Sigmoid colon (tissue), 7 donors: ENCODE measurements around the gene PCYT2. TPM values are rescaled to one million over a fixed set of nuclear protein-coding genes. Genes with fewer than 3 reads are reported as not detected.

Experiments
- DNase-seq: peaks from one replicate; pipeline ENCODE4 v3.0.0-alpha.2; 2019
- H3K27ac ChIP-seq, 4 donors: fragments of 200-600 bp; sonication (generic); one replicate each; pipeline ENCODE4 v1.5.1; 2016 to 2019; ENCODE audit warnings: mild to moderate bottlenecking in 1 of 4
- H3K27me3 ChIP-seq, 3 donors: fragments of 200-600 bp; sonication (generic); one replicate each; pipeline ENCODE4 v1.5.1; 2019; ENCODE audit warnings: mild to moderate bottlenecking in 1 of 3
- H3K36me3 ChIP-seq, 4 donors: fragments of 200-600 bp; sonication (generic); one replicate each; pipeline ENCODE4 v1.5.1; 2016 to 2019
- H3K4me1 ChIP-seq, 4 donors: fragments of 200-600 bp; sonication (generic); one replicate each; pipeline ENCODE4 v1.5.1; 2017 to 2019
- H3K4me3 ChIP-seq, 4 donors: fragments of 200-600 bp; sonication (generic); one replicate each; pipeline ENCODE4 v1.5.1; 2017 to 2019; ENCODE audit warnings: mild to moderate bottlenecking in 2 of 4, moderate library complexity in 1 of 4
- H3K9me3 ChIP-seq, 4 donors: fragments of 200-600 bp in 3 of 4; sonication (generic) in 3 of 4; one replicate each; pipeline versions ENCODE4 v1.5.1 to v1.6.1; 2013 to 2019
- EP300 ChIP-seq, 4 donors: sonication (generic); formaldehyde crosslinking; IDR thresholded peaks; one replicate each; pipeline ENCODE4 v1.6.1; 2017; ENCODE audit warnings: antibody characterized with exemption in 4 of 4
- POLR2A ChIP-seq, 2 donors: fragments of 450-650 bp; IDR thresholded peaks; one replicate each; pipeline ENCODE4 v1.6.1; 2016; ENCODE audit warnings: antibody characterized with exemption in 2 of 2, mild to moderate bottlenecking in 2 of 2, moderate library complexity in 2 of 2
- POLR2AphosphoS5 ChIP-seq, 4 donors: sonication (generic); formaldehyde crosslinking; IDR thresholded peaks; one replicate each; pipeline ENCODE4 v1.6.1; 2017; ENCODE audit warnings: antibody characterized with exemption in 4 of 4
- WGBS, 2 donors: extraction: QIAGEN DNeasy Blood & Tissue Kit; methylation state at CpG; one replicate each; pipeline ENCODE4 v1.1.7; 2013; 5-methylcytosine and 5-hydroxymethylcytosine counted together
- intact Hi-C: fragments of 100-400 bp; cut with DNase I; formaldehyde crosslinking; loops from one replicate; pipeline ENCODE4 v1.15.1; 2023
- polyA plus RNA-seq, 3 donors: library from polyadenylated mRNA; stranded (reverse); fragments of 200-250 nt; gene quantifications; one replicate each; pipeline ENCODE4 v1.2.3, GENCODE V29; 2013
- total RNA-seq, 4 donors: library from RNA; depleted of rRNA; stranded (reverse); fragments of >200 nt; gene quantifications; one replicate each; pipeline ENCODE4 v1.1.0, GENCODE V29; 2016
- TF ChIP-seq, protein P1 (sequence below), 4 experiments: fragments of 450-650 bp in 3 of 4; fragments of 200-600 bp in 1 of 4; IDR thresholded peaks; one replicate each; pipeline ENCODE4 v1.5.1; 2016 to 2019; ENCODE audit warnings: antibody characterized with exemption in 4 of 4, mild to moderate bottlenecking in 3 of 4, moderate library complexity in 2 of 4
- donor health status: healthy with polysubstance abuse.
- donor health status: Bipolar disorder and iron deficiency.
- donor health status: healthy.

The PCYT2 gene
- total and polyA plus RNA-seq, 7 donors: 11.4 to 86.4 (median 23.5) TPM

- TF ChIP-seq POLR2A (IDR thresholded peaks at IDR 0.05): no peak
- TF ChIP-seq EP300 (IDR thresholded peaks at IDR 0.05): no peak
- TF ChIP-seq, protein P1, sequence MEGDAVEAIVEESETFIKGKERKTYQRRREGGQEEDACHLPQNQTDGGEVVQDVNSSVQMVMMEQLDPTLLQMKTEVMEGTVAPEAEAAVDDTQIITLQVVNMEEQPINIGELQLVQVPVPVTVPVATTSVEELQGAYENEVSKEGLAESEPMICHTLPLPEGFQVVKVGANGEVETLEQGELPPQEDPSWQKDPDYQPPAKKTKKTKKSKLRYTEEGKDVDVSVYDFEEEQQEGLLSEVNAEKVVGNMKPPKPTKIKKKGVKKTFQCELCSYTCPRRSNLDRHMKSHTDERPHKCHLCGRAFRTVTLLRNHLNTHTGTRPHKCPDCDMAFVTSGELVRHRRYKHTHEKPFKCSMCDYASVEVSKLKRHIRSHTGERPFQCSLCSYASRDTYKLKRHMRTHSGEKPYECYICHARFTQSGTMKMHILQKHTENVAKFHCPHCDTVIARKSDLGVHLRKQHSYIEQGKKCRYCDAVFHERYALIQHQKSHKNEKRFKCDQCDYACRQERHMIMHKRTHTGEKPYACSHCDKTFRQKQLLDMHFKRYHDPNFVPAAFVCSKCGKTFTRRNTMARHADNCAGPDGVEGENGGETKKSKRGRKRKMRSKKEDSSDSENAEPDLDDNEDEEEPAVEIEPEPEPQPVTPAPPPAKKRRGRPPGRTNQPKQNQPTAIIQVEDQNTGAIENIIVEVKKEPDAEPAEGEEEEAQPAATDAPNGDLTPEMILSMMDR (IDR thresholded peaks at IDR 0.05): no peak
- TF ChIP-seq POLR2AphosphoS5 (IDR thresholded peaks at IDR 0.05): no peak
- Histone ChIP-seq H3K9me3 (no peaks in the 10 kb centered on the region), H3K36me3 (peaks cover 29 to 94% (median 56%) of the 10 kb centered on the region in 4 donors), H3K27me3 (no peaks in the 10 kb centered on the region), H3K4me1 (peaks cover 0 to 6% (median 0%) of the 10 kb centered on the region in 4 donors), H3K27ac (no peak overlapping the region), H3K4me3 (no peak overlapping the region)
- intact Hi-C loops: no loop called here
- DNase-seq: no peak
- 96 to 97% methylated on average over 16 of the region's 16 CpGs for WGBS, 2 donors
Measured at GRCh38 chr17:81851423-81851822, 59.8 kb downstream of the PCYT2 start.

Other genes with a start within 250 kb of the PCYT2 start
- gene OXLD1, start 244.8 kb downstream of the PCYT2 start, total RNA-seq: 10 to 100 TPM; 14.4 to 36.2 (median 26.8) TPM
- gene OXLD1, start 244.8 kb downstream of the PCYT2 start, polyA plus RNA-seq: 10 to 100 TPM; 40.8 to 57.5 (median 54.1) TPM
- 10 to 100 TPM in 1 of 4 donors, 1 to 10 TPM in 3; 5.5 to 10.7 (median 9.0) TPM for gene CCDC137, start 244.7 kb downstream of the PCYT2 start, total RNA-seq
- 10 to 100 TPM in 2 of 3 donors, 1 to 10 TPM in 1; 9.0 to 31.1 (median 13.4) TPM for gene CCDC137, start 244.7 kb downstream of the PCYT2 start, polyA plus RNA-seq
- gene ARL16, start 227.6 kb downstream of the PCYT2 start, total RNA-seq: 10 to 100 TPM; 27.7 to 51.7 (median 47.7) TPM
- 10 to 100 TPM; 24.5 to 42.3 (median 36.6) TPM for gene ARL16, start 227.6 kb downstream of the PCYT2 start, polyA plus RNA-seq
- 100 to 1,000 TPM in 1 of 4 donors, 10 to 100 TPM in 3; 36.7 to 143 (median 42.5) TPM for gene HGS, start 227.4 kb downstream of the PCYT2 start, total RNA-seq
- gene HGS, start 227.4 kb downstream of the PCYT2 start, polyA plus RNA-seq: 100 to 1,000 TPM in 1 of 3 donors, 10 to 100 TPM in 2; 52.9 to 111 (median 87.7) TPM
- gene MRPL12, start 208.0 kb downstream of the PCYT2 start, total RNA-seq: 10 to 100 TPM; 31.0 to 56.4 (median 39.5) TPM
- gene MRPL12, start 208.0 kb downstream of the PCYT2 start, polyA plus RNA-seq: 100 to 1,000 TPM; 204 to 258 (median 237) TPM
- 1 to 10 TPM in 3 of 4 donors, under 1 TPM in 1; 0.99 to 7.1 (median 3.7) TPM for gene SLC25A10, start 199.1 kb downstream of the PCYT2 start, total RNA-seq
- gene SLC25A10, start 199.1 kb downstream of the PCYT2 start, polyA plus RNA-seq: 10 to 100 TPM; 59.5 to 63.2 (median 60.6) TPM
- gene GCGR, start 107.2 kb downstream of the PCYT2 start, total RNA-seq: 1 to 10 TPM in 2 of 4 donors, under 1 TPM in 2; 0.27 to 1.4 (median 0.72) TPM
- under 1 TPM in 1 of 3 donors, not detected in 2; 0.96 TPM for gene GCGR, start 107.2 kb downstream of the PCYT2 start, polyA plus RNA-seq
- 100 to 1,000 TPM; 116 to 129 (median 122) TPM for gene MCRIP1, start 78.1 kb downstream of the PCYT2 start, total RNA-seq
- 10 to 100 TPM; 37.0 to 82.9 (median 78.0) TPM for gene MCRIP1, start 78.1 kb downstream of the PCYT2 start, polyA plus RNA-seq
- gene PPP1R27, start 76.3 kb downstream of the PCYT2 start, total RNA-seq: not detected
- under 1 TPM in 1 of 3 donors, not detected in 2; 0.50 TPM for gene PPP1R27, start 76.3 kb downstream of the PCYT2 start, polyA plus RNA-seq
- gene P4HB, start 50.9 kb downstream of the PCYT2 start, total RNA-seq: 100 to 1,000 TPM; 201 to 338 (median 268) TPM
- 100 to 1,000 TPM; 153 to 750 (median 227) TPM for gene P4HB, start 50.9 kb downstream of the PCYT2 start, polyA plus RNA-seq
- 10 to 100 TPM; 67.0 to 99.5 (median 74.1) TPM for gene ARHGDIA, start 40.1 kb downstream of the PCYT2 start, total RNA-seq
- gene ARHGDIA, start 40.1 kb downstream of the PCYT2 start, polyA plus RNA-seq: 100 to 1,000 TPM; 252 to 452 (median 385) TPM
- 10 to 100 TPM; 39.2 to 44.0 (median 42.6) TPM for gene ALYREF, start 19.8 kb downstream of the PCYT2 start, total RNA-seq
- gene ALYREF, start 19.8 kb downstream of the PCYT2 start, polyA plus RNA-seq: 10 to 100 TPM; 30.6 to 91.4 (median 35.4) TPM
- 100 to 1,000 TPM in 3 of 4 donors, 10 to 100 TPM in 1; 93.3 to 185 (median 158) TPM for gene ANAPC11, start 19.7 kb downstream of the PCYT2 start, total RNA-seq
- gene ANAPC11, start 19.7 kb downstream of the PCYT2 start, polyA plus RNA-seq: 100 to 1,000 TPM; 198 to 203 (median 202) TPM
- gene NPB, start 9.2 kb downstream of the PCYT2 start, total RNA-seq: 1 to 10 TPM in 1 of 4 donors, under 1 TPM in 2, not detected in 1; 0.27 to 1.8 (median 0.71) TPM
- under 1 TPM in 1 of 3 donors, not detected in 2; 0.87 TPM for gene NPB, start 9.2 kb downstream of the PCYT2 start, polyA plus RNA-seq
- 10 to 100 TPM; 11.4 to 31.6 (median 14.1) TPM for gene SIRT7, start 6.8 kb upstream of the PCYT2 start, total RNA-seq
- gene SIRT7, start 6.8 kb upstream of the PCYT2 start, polyA plus RNA-seq: 10 to 100 TPM; 28.8 to 62.2 (median 39.1) TPM
- 10 to 100 TPM; 16.4 to 21.9 (median 17.0) TPM for gene MAFG, start 16.3 kb upstream of the PCYT2 start, total RNA-seq
- gene MAFG, start 16.3 kb upstream of the PCYT2 start, polyA plus RNA-seq: 10 to 100 TPM in 1 of 3 donors, 1 to 10 TPM in 2; 8.8 to 21.9 (median 9.0) TPM
- gene PYCR1, start 25.9 kb upstream of the PCYT2 start, total RNA-seq: 1 to 10 TPM; 1.1 to 9.1 (median 2.8) TPM
- gene PYCR1, start 25.9 kb upstream of the PCYT2 start, polyA plus RNA-seq: 10 to 100 TPM; 34.2 to 64.9 (median 49.7) TPM
- not detected for gene MYADML2, start 35.8 kb upstream of the PCYT2 start, total RNA-seq
- gene MYADML2, start 35.8 kb upstream of the PCYT2 start, polyA plus RNA-seq: not detected
- gene NOTUM, start 49.8 kb upstream of the PCYT2 start, total RNA-seq: not detected
- under 1 TPM in 1 of 3 donors, not detected in 2; 0.22 TPM for gene NOTUM, start 49.8 kb upstream of the PCYT2 start, polyA plus RNA-seq
- gene ASPSCR1, start 66.2 kb upstream of the PCYT2 start, total RNA-seq: 10 to 100 TPM in 3 of 4 donors, 1 to 10 TPM in 1; 9.3 to 27.7 (median 19.3) TPM
- gene ASPSCR1, start 66.2 kb upstream of the PCYT2 start, polyA plus RNA-seq: 10 to 100 TPM; 23.4 to 35.9 (median 25.8) TPM
- 100 to 1,000 TPM in 3 of 4 donors, 10 to 100 TPM in 1; 78.4 to 164 (median 124) TPM for gene CENPX, start 111.5 kb upstream of the PCYT2 start, total RNA-seq
- gene CENPX, start 111.5 kb upstream of the PCYT2 start, polyA plus RNA-seq: 100 to 1,000 TPM; 249 to 273 (median 258) TPM
- 1 to 10 TPM; 5.3 to 8.8 (median 6.9) TPM for gene LRRC45, start 111.9 kb upstream of the PCYT2 start, total RNA-seq
- gene LRRC45, start 111.9 kb upstream of the PCYT2 start, polyA plus RNA-seq: 10 to 100 TPM in 1 of 3 donors, 1 to 10 TPM in 2; 6.6 to 28.6 (median 6.7) TPM
- 1 to 10 TPM in 3 of 4 donors, under 1 TPM in 1; 0.99 to 6.1 (median 2.8) TPM for gene RAC3, start 120.3 kb upstream of the PCYT2 start, total RNA-seq
- gene RAC3, start 120.3 kb upstream of the PCYT2 start, polyA plus RNA-seq: 10 to 100 TPM in 1 of 3 donors, 1 to 10 TPM in 1, under 1 TPM in 1; 0.60 to 11.8 (median 2.8) TPM
- gene DCXR, start 126.3 kb upstream of the PCYT2 start, total RNA-seq: 10 to 100 TPM; 44.3 to 94.8 (median 86.3) TPM
- 100 to 1,000 TPM; 130 to 163 (median 147) TPM for gene DCXR, start 126.3 kb upstream of the PCYT2 start, polyA plus RNA-seq
- 10 to 100 TPM; 31.7 to 37.4 (median 33.7) TPM for gene RFNG, start 140.4 kb upstream of the PCYT2 start, total RNA-seq
- gene RFNG, start 140.4 kb upstream of the PCYT2 start, polyA plus RNA-seq: 10 to 100 TPM; 13.6 to 38.6 (median 23.4) TPM
- gene GPS1, start 140.5 kb upstream of the PCYT2 start, total RNA-seq: 10 to 100 TPM; 64.6 to 75.4 (median 69.8) TPM
- gene GPS1, start 140.5 kb upstream of the PCYT2 start, polyA plus RNA-seq: 10 to 100 TPM; 67.3 to 83.6 (median 69.1) TPM
- gene DUS1L, start 154.4 kb upstream of the PCYT2 start, total RNA-seq: 10 to 100 TPM; 31.3 to 71.0 (median 54.2) TPM
- 100 to 1,000 TPM in 1 of 3 donors, 10 to 100 TPM in 2; 68.5 to 119 (median 84.2) TPM for gene DUS1L, start 154.4 kb upstream of the PCYT2 start, polyA plus RNA-seq
- 10 to 100 TPM; 12.7 to 44.2 (median 19.0) TPM for gene FASN, start 186.8 kb upstream of the PCYT2 start, total RNA-seq
- 100 to 1,000 TPM in 1 of 3 donors, 10 to 100 TPM in 2; 14.4 to 152 (median 15.3) TPM for gene FASN, start 186.8 kb upstream of the PCYT2 start, polyA plus RNA-seq